ENCODE data around the gene CCDC54. TPM values are rescaled to one million over a fixed set of nuclear protein-coding genes. Genes with fewer than 3 reads are reported as not detected.

Gene CCDC54
- total RNA-seq, 2 donors from 2014 or later: not detected

GRCh38 chr3:107421881-107422280 lies 44.6 kb downstream of the CCDC54 start:
- no peak for DNase-seq
- no peak for ATAC-seq
- intact Hi-C loops (cut with DNase I): loop anchor here (2.0 to 10.0 kb wide), 3 partner anchors 147 to 187 kb away; no protein-coding TSS in a partner anchor

- ATAC-seq: no peak
- no peak for DNase-seq
- intact Hi-C loops (cut with DNase I): loop anchor here (10.0 kb wide), 2 partner anchors 150 to 190 kb away; no protein-coding TSS in a partner anchor
These were observed 47.8 kb downstream of the CCDC54 start for GRCh38 chr3:107425033-107425432.

GRCh38 chr3:107426223-107426622 lies 49.0 kb downstream of the CCDC54 start:
- ATAC-seq (no peak), DNase-seq (no peak)
- intact Hi-C loops (cut with DNase I): loop anchor here (10.0 kb wide), 2 partner anchors 151 to 191 kb away; no protein-coding TSS in a partner anchor

Other genes starting within 250 kb of the CCDC54 start
- 10 to 100 TPM; 38.4 to 42.1 TPM for gene BBX, start 145.5 kb downstream of the CCDC54 start, total RNA-seq

Measured in left cardiac atrium (tissue), 4 donors.